Ishikawa (cell line): ENCODE measurements around the gene UQCRH.

ENCODE experiments used
- CEBPB ChIP-seq: IDR thresholded peaks from 2 replicates; pipeline ENCODE4 v1.6.1; 2012
- CREB1 ChIP-seq: IDR thresholded peaks from 2 replicates; pipeline ENCODE4 v1.6.1; 2012; ENCODE audit warnings: low read depth
- EGR1 ChIP-seq: IDR thresholded peaks from 2 replicates; pipeline ENCODE4 v1.6.1; 2012
- EP300 ChIP-seq: IDR thresholded peaks from 2 replicates; pipeline ENCODE4 v1.6.1; 2012; ENCODE audit warnings: borderline replicate concordance
- FOXM1 ChIP-seq: IDR thresholded peaks from 2 replicates; pipeline ENCODE4 v1.6.1; 2012; ENCODE audit warnings: low read depth, borderline replicate concordance
- NFIC ChIP-seq: IDR thresholded peaks from 2 replicates; pipeline ENCODE4 v1.6.1; 2012
- RAD21 ChIP-seq: IDR thresholded peaks from 2 replicates; pipeline ENCODE4 v1.6.1; 2012; ENCODE audit warnings: low read depth
- TAF1 ChIP-seq: IDR thresholded peaks from 2 replicates; pipeline ENCODE4 v1.6.1; 2012; ENCODE audit warnings: low read depth, mild to moderate bottlenecking
- TCF12 ChIP-seq: IDR thresholded peaks from 2 replicates; pipeline ENCODE4 v1.6.1; 2012; ENCODE audit warnings: low read depth
- TEAD4 ChIP-seq: IDR thresholded peaks from 2 replicates; pipeline ENCODE4 v1.6.1; 2012
- YY1 ChIP-seq: IDR thresholded peaks from 2 replicates; pipeline ENCODE4 v1.6.1; 2012; ENCODE audit warnings: low read depth
- ZBTB7A ChIP-seq: IDR thresholded peaks from 2 replicates; pipeline ENCODE4 v1.6.1; 2012; ENCODE audit warnings: low read depth
- TF ChIP-seq, protein P1 (sequence below): IDR thresholded peaks from 2 replicates; pipeline ENCODE4 v1.6.1; 2012
- TF ChIP-seq, protein P2 (sequence below): IDR thresholded peaks from 2 replicates; pipeline ENCODE4 v1.6.1; 2012; ENCODE audit warnings: low read depth, mild to moderate bottlenecking
- TF ChIP-seq, protein P3 (sequence below): IDR thresholded peaks from 2 replicates; pipeline ENCODE4 v1.6.1; 2012

UQCRH gene

DNA sequence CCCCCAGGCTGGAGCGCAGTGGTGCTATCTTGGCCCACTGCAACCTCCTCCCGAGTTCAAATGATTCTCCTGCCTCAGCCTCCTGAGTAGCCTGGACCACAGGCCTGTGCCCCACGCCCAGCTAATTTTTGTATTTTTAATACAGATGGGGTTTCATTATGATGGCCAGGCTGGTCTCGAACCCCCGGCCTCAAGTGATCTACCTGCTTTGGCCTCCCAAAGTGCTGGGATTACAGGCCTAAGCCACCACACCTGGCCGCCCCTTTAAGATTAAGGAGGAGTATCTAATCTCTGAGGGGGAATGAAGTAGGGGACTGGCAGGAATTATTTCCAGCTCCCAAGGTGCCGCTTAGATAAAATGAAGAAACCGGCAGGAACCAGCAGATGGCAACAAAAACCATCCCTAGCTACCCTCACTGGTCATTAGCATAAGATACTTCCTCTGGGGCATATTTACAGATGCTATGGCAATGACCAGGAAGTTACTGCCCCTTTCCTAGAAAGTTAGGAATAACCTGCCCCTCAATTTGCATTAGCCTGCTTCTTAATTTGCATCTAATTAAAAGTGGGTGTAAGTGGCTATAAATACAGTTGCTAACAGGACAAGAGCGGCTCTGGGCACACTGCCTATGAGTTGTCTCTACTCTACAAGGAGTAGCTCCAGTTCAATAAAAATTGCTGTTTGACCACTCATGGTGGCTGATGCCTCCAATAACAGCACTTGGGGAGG is 30.0 kb downstream of the UQCRH start:
- TF ChIP-seq RAD21 (peak; percentile 54), NFIC (no peak)

DNA sequence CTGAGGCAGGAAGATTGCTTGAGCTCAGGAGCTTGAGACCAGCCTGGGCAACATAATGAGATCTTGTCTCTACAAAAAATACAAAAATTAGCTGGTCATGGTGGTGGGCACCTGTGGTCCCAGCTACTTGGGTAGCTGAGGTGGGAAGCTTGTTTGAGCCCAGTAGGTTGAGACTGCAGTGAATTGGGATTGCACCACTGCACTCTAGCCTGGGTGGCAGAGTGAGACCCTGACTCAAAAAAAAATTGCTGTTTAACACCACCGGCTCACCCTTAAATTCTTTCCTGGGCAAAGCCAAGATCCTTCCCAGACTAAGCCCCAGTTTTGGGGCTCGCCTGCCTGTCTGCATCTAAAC is 30.5 kb downstream of the UQCRH start:
- TF ChIP-seq YY1 = no peak
- no peak for TF ChIP-seq FOXM1
- TF ChIP-seq, protein P1, sequence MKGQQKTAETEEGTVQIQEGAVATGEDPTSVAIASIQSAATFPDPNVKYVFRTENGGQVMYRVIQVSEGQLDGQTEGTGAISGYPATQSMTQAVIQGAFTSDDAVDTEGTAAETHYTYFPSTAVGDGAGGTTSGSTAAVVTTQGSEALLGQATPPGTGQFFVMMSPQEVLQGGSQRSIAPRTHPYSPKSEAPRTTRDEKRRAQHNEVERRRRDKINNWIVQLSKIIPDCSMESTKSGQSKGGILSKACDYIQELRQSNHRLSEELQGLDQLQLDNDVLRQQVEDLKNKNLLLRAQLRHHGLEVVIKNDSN = no peak
- TF ChIP-seq EP300 = no peak
- TF ChIP-seq, protein P2, sequence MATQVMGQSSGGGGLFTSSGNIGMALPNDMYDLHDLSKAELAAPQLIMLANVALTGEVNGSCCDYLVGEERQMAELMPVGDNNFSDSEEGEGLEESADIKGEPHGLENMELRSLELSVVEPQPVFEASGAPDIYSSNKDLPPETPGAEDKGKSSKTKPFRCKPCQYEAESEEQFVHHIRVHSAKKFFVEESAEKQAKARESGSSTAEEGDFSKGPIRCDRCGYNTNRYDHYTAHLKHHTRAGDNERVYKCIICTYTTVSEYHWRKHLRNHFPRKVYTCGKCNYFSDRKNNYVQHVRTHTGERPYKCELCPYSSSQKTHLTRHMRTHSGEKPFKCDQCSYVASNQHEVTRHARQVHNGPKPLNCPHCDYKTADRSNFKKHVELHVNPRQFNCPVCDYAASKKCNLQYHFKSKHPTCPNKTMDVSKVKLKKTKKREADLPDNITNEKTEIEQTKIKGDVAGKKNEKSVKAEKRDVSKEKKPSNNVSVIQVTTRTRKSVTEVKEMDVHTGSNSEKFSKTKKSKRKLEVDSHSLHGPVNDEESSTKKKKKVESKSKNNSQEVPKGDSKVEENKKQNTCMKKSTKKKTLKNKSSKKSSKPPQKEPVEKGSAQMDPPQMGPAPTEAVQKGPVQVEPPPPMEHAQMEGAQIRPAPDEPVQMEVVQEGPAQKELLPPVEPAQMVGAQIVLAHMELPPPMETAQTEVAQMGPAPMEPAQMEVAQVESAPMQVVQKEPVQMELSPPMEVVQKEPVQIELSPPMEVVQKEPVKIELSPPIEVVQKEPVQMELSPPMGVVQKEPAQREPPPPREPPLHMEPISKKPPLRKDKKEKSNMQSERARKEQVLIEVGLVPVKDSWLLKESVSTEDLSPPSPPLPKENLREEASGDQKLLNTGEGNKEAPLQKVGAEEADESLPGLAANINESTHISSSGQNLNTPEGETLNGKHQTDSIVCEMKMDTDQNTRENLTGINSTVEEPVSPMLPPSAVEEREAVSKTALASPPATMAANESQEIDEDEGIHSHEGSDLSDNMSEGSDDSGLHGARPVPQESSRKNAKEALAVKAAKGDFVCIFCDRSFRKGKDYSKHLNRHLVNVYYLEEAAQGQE = no peak
- TF ChIP-seq TCF12 = no peak
- TF ChIP-seq ZBTB7A = no peak
- no peak for TF ChIP-seq CREB1
- TF ChIP-seq TEAD4 = no peak
- TF ChIP-seq EGR1 = no peak
- TF ChIP-seq NFIC = no peak
- TF ChIP-seq, protein P3, sequence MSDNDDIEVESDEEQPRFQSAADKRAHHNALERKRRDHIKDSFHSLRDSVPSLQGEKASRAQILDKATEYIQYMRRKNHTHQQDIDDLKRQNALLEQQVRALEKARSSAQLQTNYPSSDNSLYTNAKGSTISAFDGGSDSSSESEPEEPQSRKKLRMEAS = no peak
- no peak for TF ChIP-seq TAF1
- TF ChIP-seq CEBPB = no peak

DNA sequence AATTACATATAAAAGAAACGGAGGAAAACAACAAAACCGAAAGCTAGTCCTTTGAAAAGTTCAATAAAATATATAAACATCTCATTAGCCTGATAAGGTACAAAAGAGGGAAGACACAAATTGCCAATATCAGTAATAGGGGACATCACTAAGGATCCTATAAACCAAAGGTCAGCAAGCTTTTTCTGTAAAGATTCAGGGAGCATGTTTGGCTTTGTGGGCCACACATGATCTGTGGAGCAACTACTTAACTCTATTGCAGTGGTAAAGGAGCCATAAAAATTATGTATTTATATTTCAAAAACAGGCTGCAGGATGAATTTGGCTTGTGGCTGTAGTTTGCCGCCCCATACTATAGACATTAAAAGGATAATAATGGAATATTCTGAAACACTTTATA is 31.6 kb downstream of the UQCRH start:
- TF ChIP-seq ZBTB7A (no peak), TEAD4 (no peak), RAD21 (no peak), FOXM1 (no peak), EP300 (no peak), CREB1 (no peak)
- TF ChIP-seq, protein P3 = no peak
- TF ChIP-seq, protein P1 = no peak

DNA sequence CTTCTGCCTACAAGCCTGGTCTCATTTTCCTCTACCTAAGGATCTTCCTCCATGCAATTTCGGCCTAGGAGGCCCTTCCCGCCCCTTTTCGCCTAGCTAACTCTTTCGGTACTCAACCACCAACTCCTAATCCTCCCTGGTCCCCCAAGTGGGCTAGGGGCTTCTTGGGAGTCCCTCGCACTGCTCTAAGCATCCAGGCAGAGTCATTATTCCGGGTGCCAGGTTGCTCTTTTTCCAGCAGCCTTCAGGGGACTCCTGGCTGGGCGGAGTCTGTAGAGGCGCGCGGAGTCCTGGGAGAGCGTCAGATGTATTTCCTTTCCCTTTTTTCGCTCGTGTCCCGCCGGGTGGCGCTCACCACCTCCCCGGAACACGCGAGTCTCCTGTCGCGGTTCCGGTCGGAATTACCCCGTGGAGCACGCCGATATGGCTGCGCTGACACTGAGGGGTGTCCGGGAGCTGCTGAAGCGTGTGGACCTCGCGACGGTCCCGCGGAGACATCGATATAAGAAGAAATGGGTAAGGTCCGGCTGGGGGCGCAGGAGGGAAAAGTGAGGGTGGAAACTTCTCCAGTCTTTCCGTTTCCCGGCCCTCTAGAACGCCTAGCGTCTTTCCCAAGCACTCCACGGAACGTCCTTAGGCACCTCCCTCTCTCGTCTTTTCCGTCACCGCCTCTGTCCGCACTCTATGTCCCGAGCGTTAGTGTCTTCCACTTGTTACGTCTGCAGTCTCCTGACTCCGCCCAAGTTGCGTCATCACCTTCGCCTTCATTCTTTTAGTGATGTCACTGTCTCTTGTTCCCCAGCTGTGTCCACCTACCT is 37.1 kb downstream of the UQCRH start, which contains the start of gene NSUN4:
Gene NSUN4, plus strand, starts transcription at position 404 of the 818 bp plus-strand sequence. Its CDS starts 20 bp downstream, at position 424.
- peak; percentile 38; the same call in 1 of the 2 replicates for TF ChIP-seq NFIC
- TF ChIP-seq, protein P1 = peak; percentile 53
- TF ChIP-seq EP300 = no peak
- TF ChIP-seq, protein P2 = no peak
- peak; percentile 12 for TF ChIP-seq CEBPB
- TF ChIP-seq EGR1 = no peak
- peak; percentile 93 for TF ChIP-seq YY1
- TF ChIP-seq FOXM1 = no peak
- TF ChIP-seq CREB1 = peak; percentile 80
- TF ChIP-seq TCF12 = 0 out of 2 replicates have a peak, but pooled peaks have one; percentile 48
- TF ChIP-seq ZBTB7A = peak; percentile 70; the same call in 1 of the 2 replicates
- TF ChIP-seq RAD21 = peak; percentile 27; the same call in 1 of the 2 replicates
- peak; percentile 96 for TF ChIP-seq TAF1
- TF ChIP-seq, protein P3 = peak; percentile 93
- peak; percentile 51; the same call in 1 of the 2 replicates for TF ChIP-seq TEAD4
